ENCODE data around the gene THSD4. TPM values are rescaled to one million over a fixed set of nuclear protein-coding genes. Genes with fewer than 3 reads are reported as not detected.

The THSD4 gene
- total RNA-seq, 4 donors from 2014 or later: 23.0 to 68.5 (median 48.6) TPM

DNA sequence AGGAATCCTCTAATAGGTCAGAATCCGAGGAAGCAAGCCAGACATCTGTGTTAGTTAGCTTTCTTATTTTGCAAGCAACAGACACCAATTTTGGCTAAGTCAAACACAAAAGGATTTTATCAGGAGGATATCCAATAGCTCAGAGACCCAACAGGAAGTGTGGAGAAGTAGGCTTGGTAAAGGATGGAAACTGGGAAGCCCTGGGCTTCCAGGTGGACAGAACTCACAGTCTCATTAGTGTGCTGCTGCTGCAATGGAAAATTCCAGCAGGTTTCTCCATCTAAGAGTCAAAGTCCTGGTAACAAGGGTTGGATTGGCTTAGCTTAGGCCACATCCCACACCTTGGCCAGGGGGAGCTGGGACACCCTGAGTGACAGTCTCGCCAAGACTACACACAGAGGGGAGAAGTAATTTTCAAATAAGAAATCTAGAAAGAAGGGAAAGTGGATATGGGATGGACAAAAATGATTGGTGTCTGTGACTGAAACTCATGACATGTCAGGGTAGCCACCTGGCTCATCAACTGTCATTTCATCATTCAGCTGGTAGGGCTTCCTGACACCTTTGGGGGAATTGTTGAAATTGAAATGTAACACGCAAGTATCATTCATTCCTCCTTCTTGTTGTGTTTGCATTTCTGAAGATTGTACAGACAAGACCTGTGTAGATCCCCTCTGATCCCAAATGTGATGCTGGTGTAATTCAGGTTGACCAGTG, 158.6 kb downstream of the THSD4 start:
- 94 to 96% methylated on average over 3 of the region's 3 CpGs for WGBS, 2 donors
- intact Hi-C loops (cut with DNase I): no loop called here
- H3K27ac ChIP-seq: no peak overlapping the region

DNA sequence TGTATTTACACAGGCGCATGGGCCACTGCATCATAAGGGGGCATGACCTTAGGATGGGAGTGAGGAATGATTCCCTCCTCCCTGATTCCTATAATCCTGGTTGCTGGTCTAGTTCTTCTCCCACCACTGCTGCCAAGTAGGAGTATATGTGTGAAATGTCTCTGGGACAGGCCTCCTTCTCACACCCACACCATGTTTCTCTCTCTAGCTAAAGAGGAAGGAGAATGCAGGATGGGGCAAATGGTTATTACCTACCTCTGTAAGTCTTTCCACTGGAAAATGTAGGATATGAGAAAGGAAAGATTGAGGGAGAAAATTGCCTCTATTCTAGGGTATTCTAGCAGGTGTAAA, 159.2 kb downstream of the THSD4 start:
- WGBS, 2 donors: 100% methylated on average over 1 of the region's 1 CpG
- no peak for TF ChIP-seq POLR2A (IDR thresholded peaks at IDR 0.05)
- TF ChIP-seq, protein P1, sequence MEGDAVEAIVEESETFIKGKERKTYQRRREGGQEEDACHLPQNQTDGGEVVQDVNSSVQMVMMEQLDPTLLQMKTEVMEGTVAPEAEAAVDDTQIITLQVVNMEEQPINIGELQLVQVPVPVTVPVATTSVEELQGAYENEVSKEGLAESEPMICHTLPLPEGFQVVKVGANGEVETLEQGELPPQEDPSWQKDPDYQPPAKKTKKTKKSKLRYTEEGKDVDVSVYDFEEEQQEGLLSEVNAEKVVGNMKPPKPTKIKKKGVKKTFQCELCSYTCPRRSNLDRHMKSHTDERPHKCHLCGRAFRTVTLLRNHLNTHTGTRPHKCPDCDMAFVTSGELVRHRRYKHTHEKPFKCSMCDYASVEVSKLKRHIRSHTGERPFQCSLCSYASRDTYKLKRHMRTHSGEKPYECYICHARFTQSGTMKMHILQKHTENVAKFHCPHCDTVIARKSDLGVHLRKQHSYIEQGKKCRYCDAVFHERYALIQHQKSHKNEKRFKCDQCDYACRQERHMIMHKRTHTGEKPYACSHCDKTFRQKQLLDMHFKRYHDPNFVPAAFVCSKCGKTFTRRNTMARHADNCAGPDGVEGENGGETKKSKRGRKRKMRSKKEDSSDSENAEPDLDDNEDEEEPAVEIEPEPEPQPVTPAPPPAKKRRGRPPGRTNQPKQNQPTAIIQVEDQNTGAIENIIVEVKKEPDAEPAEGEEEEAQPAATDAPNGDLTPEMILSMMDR (IDR thresholded peaks at IDR 0.05): no peak
- Histone ChIP-seq H3K36me3 (no peaks in the 10 kb centered on the region), H3K27me3 (no peaks in the 10 kb centered on the region), H3K9me3 (no peaks in the 10 kb centered on the region), H3K27ac (no peak overlapping the region), H3K4me3 (replicated peaks in 1 of 3) (no peak overlapping the region), H3K4me1 (peaks cover 15 to 16% of the 10 kb centered on the region in 2 donors)
- no peak for DNase-seq
- intact Hi-C loops (cut with DNase I): no loop called here

More for the DNA sequence above, 158.6 kb downstream of the THSD4 start:
- H3K4me3 ChIP-seq (replicated peaks in 1 of 3): no peak overlapping the region
- peaks cover 10 to 11% of the 10 kb centered on the region in 2 donors for H3K4me1 ChIP-seq
- H3K27me3 ChIP-seq: no peaks in the 10 kb centered on the region
- DNase-seq: no peak
- TF ChIP-seq, protein P1 (IDR thresholded peaks at IDR 0.05): no peak
- no peak for TF ChIP-seq POLR2A (IDR thresholded peaks at IDR 0.05)
- H3K36me3 ChIP-seq: no peaks in the 10 kb centered on the region
- H3K9me3 ChIP-seq: no peaks in the 10 kb centered on the region

DNA sequence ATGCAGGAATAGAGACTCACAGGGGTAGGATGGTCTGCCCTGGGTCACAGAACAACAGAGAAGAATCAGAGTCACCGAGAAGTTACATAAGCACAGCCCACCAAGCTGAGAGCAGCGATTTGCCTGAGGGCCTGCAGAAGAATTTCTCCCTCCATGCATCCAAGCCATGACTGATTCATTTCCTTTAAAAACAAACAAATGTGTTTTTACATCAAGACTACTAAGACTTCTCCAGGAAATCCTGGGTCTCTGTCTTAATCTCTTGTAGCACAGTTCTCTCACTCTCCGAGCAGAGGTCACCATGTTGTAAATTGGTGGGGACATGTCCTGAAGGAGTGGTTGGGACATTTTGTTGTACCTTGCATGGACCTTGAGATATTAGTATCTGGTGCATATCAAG, 159.8 kb downstream of the THSD4 start:
- peaks cover 15 to 16% of the 10 kb centered on the region in 2 donors for H3K4me1 ChIP-seq
- no peak overlapping the region for H3K27ac ChIP-seq
- no peak overlapping the region for H3K4me3 ChIP-seq (replicated peaks in 1 of 3)
- no peak for DNase-seq
- no peaks in the 10 kb centered on the region for H3K27me3 ChIP-seq
- no peaks in the 10 kb centered on the region for H3K9me3 ChIP-seq
- 71 to 84% methylated on average over 3 of the region's 3 CpGs for WGBS, 2 donors
- no peaks in the 10 kb centered on the region for H3K36me3 ChIP-seq
- intact Hi-C loops (cut with DNase I): no loop called here
- TF ChIP-seq POLR2A (IDR thresholded peaks at IDR 0.05): no peak
- TF ChIP-seq, protein P1 (IDR thresholded peaks at IDR 0.05): no peak

DNA sequence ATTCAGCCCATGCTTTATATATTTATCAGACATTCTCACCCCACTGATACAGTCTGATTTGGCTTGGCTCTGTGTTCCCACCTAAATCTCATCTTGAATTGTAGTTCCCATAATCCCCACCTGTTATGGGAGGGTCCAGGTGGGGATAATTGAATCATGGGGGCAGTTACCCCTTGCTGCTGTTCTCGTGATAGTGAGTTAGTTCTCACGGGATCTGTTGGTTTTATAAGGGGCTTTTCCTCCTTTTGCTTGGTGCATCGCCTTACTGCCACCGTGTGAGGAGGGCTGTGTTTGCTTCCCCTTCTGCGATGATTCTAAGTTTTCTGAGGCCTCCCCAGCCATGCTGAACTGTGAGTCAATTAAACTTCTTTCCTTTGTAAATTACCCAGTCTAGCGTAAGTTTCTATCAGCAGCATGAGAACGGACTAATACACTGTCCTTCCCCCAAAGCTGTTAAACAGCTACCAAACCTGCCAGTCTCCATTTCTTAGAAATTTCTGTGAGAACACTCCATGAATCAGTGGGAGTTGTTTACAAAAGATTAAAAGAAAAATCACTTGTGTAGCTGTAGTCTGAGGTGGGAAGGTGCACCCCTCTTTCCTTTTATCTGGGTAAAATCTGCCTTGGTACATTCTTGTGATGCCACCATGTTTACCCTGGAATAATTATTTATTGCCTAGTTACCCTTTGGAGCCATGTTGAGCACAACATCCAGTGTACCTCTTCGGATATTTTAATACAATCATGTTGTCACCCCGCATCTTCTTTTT, 160.5 kb downstream of the THSD4 start:
- H3K9me3 ChIP-seq: no peaks in the 10 kb centered on the region
- no peak overlapping the region for H3K4me3 ChIP-seq (replicated peaks in 1 of 3)
- intact Hi-C loops (cut with DNase I): no loop called here
- H3K36me3 ChIP-seq: no peaks in the 10 kb centered on the region
- H3K27me3 ChIP-seq: no peaks in the 10 kb centered on the region
- H3K27ac ChIP-seq: no peak overlapping the region
- no peak for TF ChIP-seq POLR2A (IDR thresholded peaks at IDR 0.05)
- TF ChIP-seq, protein P1 (IDR thresholded peaks at IDR 0.05): no peak
- no peak for DNase-seq
- WGBS, 2 donors: 81 to 87% methylated on average over 9 of the region's 9 CpGs
- H3K4me1 ChIP-seq: peaks cover 15 to 16% of the 10 kb centered on the region in 2 donors

DNA sequence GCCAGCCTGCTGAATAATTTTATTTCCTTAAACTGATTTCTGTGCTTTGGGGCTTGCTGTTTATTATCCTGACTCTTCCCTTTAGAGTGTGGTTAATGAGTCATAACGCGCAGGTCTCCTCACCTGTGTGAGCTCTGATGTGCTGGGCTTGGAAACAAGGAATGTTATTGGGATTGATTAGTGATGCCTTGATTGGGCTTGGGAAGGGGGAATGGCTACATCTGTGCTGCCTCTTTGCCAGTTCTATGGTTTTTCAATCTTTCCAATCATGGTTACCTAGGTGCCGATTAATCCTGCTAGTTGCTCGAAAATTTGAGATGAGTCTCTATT, 161.0 kb downstream of the THSD4 start:
- intact Hi-C loops (cut with DNase I): no loop called here
- 98% methylated on average over 4 of the region's 4 CpGs for WGBS, 2 donors
- no peaks in the 10 kb centered on the region for H3K36me3 ChIP-seq
- no peak overlapping the region for H3K4me3 ChIP-seq (replicated peaks in 1 of 3)
- H3K27me3 ChIP-seq: no peaks in the 10 kb centered on the region
- peaks cover 15 to 16% of the 10 kb centered on the region in 2 donors for H3K4me1 ChIP-seq
- DNase-seq: no peak
- no peak for TF ChIP-seq POLR2A (IDR thresholded peaks at IDR 0.05)
- H3K9me3 ChIP-seq: no peaks in the 10 kb centered on the region
- no peak overlapping the region for H3K27ac ChIP-seq

Measured in thyroid gland (tissue), 4 donors.